Trophoblast cell (in vitro differentiated cells and primary cell): ENCODE data around the gene TTC6.

Experiments
- DNase-seq, 2 donors: peaks; one replicate each; pipeline ENCODE4 v3.0.0-alpha.2; 2016
- H2AFZ ChIP-seq: 2 replicates; pipeline ENCODE4 v1.6.1; 2013; ENCODE audit warnings: low read length, moderate library complexity, mild to moderate bottlenecking; ENCODE audit not compliant: insufficient read depth, poor library complexity
- H2AK5ac ChIP-seq: 2 replicates; pipeline ENCODE4 v1.6.1; 2013; ENCODE audit warnings: mild to moderate bottlenecking, low read length
- H2BK120ac ChIP-seq: 2 replicates; pipeline ENCODE4 v1.6.1; 2013; ENCODE audit warnings: low read length, mild to moderate bottlenecking, moderate library complexity; ENCODE audit not compliant: insufficient read depth, poor library complexity
- H2BK12ac ChIP-seq: 2 replicates; pipeline ENCODE4 v1.6.1; 2013; ENCODE audit warnings: mild to moderate bottlenecking, low read length, moderate library complexity
- H2BK5ac ChIP-seq: 2 replicates; pipeline ENCODE4 v1.6.1; 2013; ENCODE audit warnings: low read length, low read depth, moderate library complexity, mild to moderate bottlenecking; ENCODE audit not compliant: poor library complexity
- H3K14ac ChIP-seq: 2 replicates; pipeline ENCODE4 v1.6.1; 2013; ENCODE audit warnings: mild to moderate bottlenecking, low read length
- H3K18ac ChIP-seq: 2 replicates; pipeline ENCODE4 v1.6.1; 2013; ENCODE audit warnings: mild to moderate bottlenecking, low read length
- H3K23ac ChIP-seq: 2 replicates; pipeline ENCODE4 v1.6.1; 2013; ENCODE audit warnings: low read length
- H3K27ac ChIP-seq: 2 replicates; pipeline ENCODE4 v1.5.1; 2013; ENCODE audit warnings: low read depth, mild to moderate bottlenecking, inconsistent platforms, low read length, moderate library complexity
- H3K27me3 ChIP-seq: 2 replicates; pipeline ENCODE4 v1.6.1; 2013; ENCODE audit warnings: inconsistent platforms, mild to moderate bottlenecking, low read length, moderate library complexity; ENCODE audit not compliant: insufficient read depth
- H3K36me3 ChIP-seq, 2 experiments: 1 replicate in 1 of 2; 2 replicates in 1 of 2; pipeline ENCODE4 v1.6.1; 2013; ENCODE audit warnings: low read length in 2 of 2, mild to moderate bottlenecking in 2 of 2, moderate library complexity in 1 of 2; ENCODE audit not compliant: insufficient read depth in 2 of 2, control insufficient read depth in 1 of 2
- H3K4ac ChIP-seq: 2 replicates; pipeline ENCODE4 v1.6.1; 2013; ENCODE audit warnings: low read depth, mild to moderate bottlenecking, low read length, moderate library complexity
- H3K4me1 ChIP-seq, 2 experiments: 1 replicate in 1 of 2; 2 replicates in 1 of 2; pipeline ENCODE4 v1.6.1; 2013; ENCODE audit warnings: low read length in 2 of 2, mild to moderate bottlenecking in 2 of 2, moderate library complexity in 1 of 2; ENCODE audit not compliant: insufficient read depth in 2 of 2, control insufficient read depth in 1 of 2
- H3K4me2 ChIP-seq: 2 replicates; pipeline ENCODE4 v1.6.1; 2013; ENCODE audit warnings: inconsistent platforms, mild to moderate bottlenecking, low read length, moderate library complexity
- H3K4me3 ChIP-seq: 2 replicates; pipeline ENCODE4 v1.5.1; 2013; ENCODE audit warnings: mild to moderate bottlenecking, low read depth, low read length, inconsistent platforms
- H3K79me1 ChIP-seq: one replicate; pipeline ENCODE4 v1.6.1; 2013; ENCODE audit warnings: low read length
- H3K79me2 ChIP-seq: 2 replicates; pipeline ENCODE4 v1.6.1; 2013; ENCODE audit warnings: low read length, mild to moderate bottlenecking; ENCODE audit not compliant: control insufficient read depth, insufficient read depth, poor library complexity
- H3K9ac ChIP-seq: 2 replicates; pipeline ENCODE4 v1.6.1; 2013; ENCODE audit warnings: mild to moderate bottlenecking, low read length
- H3K9me3 ChIP-seq: 2 replicates; pipeline ENCODE4 v1.6.1; 2013; ENCODE audit warnings: low read depth, mild to moderate bottlenecking, control low read depth, inconsistent platforms, low read length; ENCODE audit not compliant: insufficient read depth
- H4K12ac ChIP-seq: 2 replicates; pipeline ENCODE4 v1.6.1; 2013; ENCODE audit warnings: low read depth, mild to moderate bottlenecking, low read length, moderate library complexity
- H4K8ac ChIP-seq: 2 replicates; pipeline ENCODE4 v1.6.1; 2013; ENCODE audit warnings: low read depth, mild to moderate bottlenecking, low read length, moderate library complexity
- H4K91ac ChIP-seq: one replicate; pipeline ENCODE4 v1.6.1; 2013; ENCODE audit warnings: low read depth, mild to moderate bottlenecking, low read length, moderate library complexity
- WGBS: extraction: QIAGEN DNeasy Blood & Tissue Kit; methylation state at CpG from one replicate; pipeline ENCODE4 v1.1.7; 2013; ENCODE audit warnings: missing lambda C conversion rate; ENCODE audit not compliant: insufficient read length, insufficient coverage; ENCODE audit errors: extremely low coverage; 5-methylcytosine and 5-hydroxymethylcytosine counted together

The TTC6 gene

DNA sequence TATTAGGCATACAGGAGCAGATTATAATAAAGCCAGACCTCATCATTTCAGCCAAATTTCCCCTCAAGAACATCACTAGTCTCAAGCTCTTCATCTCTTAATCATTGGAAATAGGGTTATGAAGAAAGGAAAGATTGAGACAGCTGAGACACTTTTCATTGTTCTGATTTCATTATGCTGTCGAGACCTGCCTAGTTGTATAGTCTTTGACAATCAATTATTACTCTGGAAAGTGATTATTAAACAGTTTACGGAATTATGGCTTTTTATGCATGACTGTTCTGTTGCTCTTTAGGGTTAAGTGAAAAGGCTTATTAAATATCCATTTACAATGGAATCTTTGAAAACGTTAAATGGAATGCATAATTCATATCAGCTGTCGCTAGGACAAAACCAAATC lies 48.3 kb downstream of the TTC6 start:
- H3K9me3 ChIP-seq: no peaks in the 10 kb centered on the region
- H4K12ac ChIP-seq: no peak overlapping the region
- DNase-seq: no peak

More for the DNA sequence above, 48.3 kb downstream of the TTC6 start:
- Histone ChIP-seq H3K14ac (no peak overlapping the region), H3K27ac (no peak overlapping the region), H4K8ac (no peak overlapping the region), H3K79me1 (no peaks in the 10 kb centered on the region), H3K27me3 (no peaks in the 10 kb centered on the region), H3K79me2 (no peaks in the 10 kb centered on the region), H3K4ac (no peak overlapping the region), H4K91ac (no peak overlapping the region), H3K36me3 (no peaks in the 10 kb centered on the region), H3K9ac (no peak overlapping the region), H2BK12ac (no peak overlapping the region), H3K23ac (no peak overlapping the region), H3K4me2 (no peak overlapping the region), H2BK120ac (no peak overlapping the region), H2BK5ac (no peak overlapping the region), H3K4me3 (no peak overlapping the region), H3K18ac (no peak overlapping the region), H2AFZ (no peak overlapping the region), H2AK5ac (no peak overlapping the region), H3K4me1 (no peaks in the 10 kb centered on the region)
- WGBS: no CpG with 5 or more reads among the region's 4 CpGs
